ENCODE results near the gene RALB.

DNA sequence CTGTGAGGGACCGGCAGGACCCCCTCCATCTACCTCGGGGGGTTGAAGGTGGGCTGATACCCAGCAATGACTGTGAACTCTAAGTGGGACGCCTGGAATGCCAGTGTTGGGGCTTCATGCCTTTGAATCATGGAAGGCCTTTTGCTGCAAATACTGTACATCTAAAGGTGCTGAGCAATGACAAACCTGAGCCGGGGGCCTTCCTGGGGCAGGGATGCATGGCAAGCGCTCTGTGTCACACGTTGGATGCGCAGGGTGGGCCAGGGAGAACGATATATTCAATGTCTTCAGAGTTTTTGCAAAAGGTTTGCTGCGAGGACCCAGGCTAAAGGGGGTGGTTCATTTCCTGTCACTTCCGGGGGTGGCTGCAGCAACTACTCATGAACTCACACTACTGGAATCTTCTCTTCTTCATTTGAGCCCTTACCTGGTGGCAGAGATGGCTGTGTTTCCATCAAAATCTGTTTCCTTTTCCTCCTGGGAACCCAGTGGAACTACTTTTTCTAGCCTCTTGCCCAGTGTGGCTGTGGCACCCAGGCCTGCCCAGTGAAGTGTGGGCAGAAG lies 69.2 kb downstream of the RALB start:
- TF ChIP-seq EZH2 (IDR thresholded peaks at IDR 0.05) = no peak
- no peak for TF ChIP-seq POLR2AphosphoS5 (IDR thresholded peaks at IDR 0.05; ENCODE audit: borderline replicate concordance, low read depth, low read length)

All from SK-N-MC (cell line).